GM12801 (cell line): ENCODE data around the gene TMEM247.

Source experiments
- CTCF ChIP-seq: IDR thresholded peaks from one replicate; pipeline ENCODE4 v1.5.1; 2011; ENCODE audit warnings: control low read depth; ENCODE audit not compliant: insufficient read length; ENCODE audit errors: extremely low read depth

TMEM247 gene

GRCh38 chr2:46506131-46506706, 26.9 kb downstream of the TMEM247 start:
- no peak for TF ChIP-seq CTCF

GRCh38 chr2:46508312-46508711, 28.9 kb downstream of the TMEM247 start:
- TF ChIP-seq CTCF = no peak

GRCh38 chr2:46508759-46509158, 29.4 kb downstream of the TMEM247 start:
- TF ChIP-seq CTCF = no peak

- no peak for TF ChIP-seq CTCF
These were observed 30.4 kb downstream of the TMEM247 start for GRCh38 chr2:46509804-46510203.

GRCh38 chr2:46510598-46511177, 31.3 kb downstream of the TMEM247 start:
- no peak for TF ChIP-seq CTCF

- no peak for TF ChIP-seq CTCF
These were observed 32.8 kb downstream of the TMEM247 start for GRCh38 chr2:46512185-46512584.

GRCh38 chr2:46514738-46515137, 35.4 kb downstream of the TMEM247 start:
- TF ChIP-seq CTCF = no peak
